ENCODE measurements around the gene PPIE.

- TF ChIP-seq CTCF (conservative IDR thresholded peaks at IDR 0.05): no peak
- no peak for TF ChIP-seq ZFX (IDR thresholded peaks at IDR 0.05)
Observed at GRCh38 chr1:39791838-39792237, 53.2 kb downstream of the PPIE start.

All from C4-2B (cell line).